NK-92 treated with Interleukin-12 subunit alpha and Interleukin-12 subunit beta, amount 100 ng/mL, for 24 hours (cell line): Measurements from ENCODE around the gene TRPM2.

Experiments used
- DNase-seq: peaks from one replicate; lab custom pipeline; 2025; lab: John Stamatoyannopoulos, UW

Gene TRPM2

GRCh38 chr21:44484498-44485253 lies 131.3 kb downstream of the TRPM2 start:
- DNase-seq: no peak

GRCh38 chr21:44485254-44485793 lies 131.9 kb downstream of the TRPM2 start:
- DNase-seq: no peak

GRCh38 chr21:44485796-44486195 lies 132.4 kb downstream of the TRPM2 start:
- DNase-seq: no peak

- no peak for DNase-seq
Observed at GRCh38 chr21:44486302-44486701, 132.9 kb downstream of the TRPM2 start.

GRCh38 chr21:44487831-44488230 lies 134.4 kb downstream of the TRPM2 start:
- no peak for DNase-seq

- no peak for DNase-seq
Observed at GRCh38 chr21:44489962-44490361, 136.5 kb downstream of the TRPM2 start.

GRCh38 chr21:44490405-44490804 lies 137.0 kb downstream of the TRPM2 start:
- DNase-seq: no peak

- DNase-seq: no peak
Observed at GRCh38 chr21:44490816-44491215, 137.4 kb downstream of the TRPM2 start.
